GM12878 (cell line): ENCODE measurements around the gene GPC3.

Experiments
- CHD2 ChIP-seq: IDR thresholded peaks from 2 replicates; pipeline ENCODE4 v1.6.1; 2011; ENCODE audit warnings: low read depth, low read length, improper control_type of control experiment, borderline replicate concordance
- CTCF ChIP-seq, 3 experiments: IDR thresholded peaks in 2 of 3; conservative IDR thresholded peaks in 1 of 3; 2 replicates each; pipeline ENCODE4 v1.5.1; 2011; ENCODE audit warnings: low read depth in 3 of 3, low read length in 3 of 3, mild to moderate bottlenecking in 3 of 3, control low read depth in 2 of 3, moderate library complexity in 2 of 3, inconsistent platforms in 1 of 3, mixed read lengths in 1 of 3; ENCODE audit not compliant: control insufficient read depth in 2 of 3, insufficient read depth in 1 of 3; ENCODE audit errors: extremely low read depth in 1 of 3
- GABPA ChIP-seq: IDR thresholded peaks from 2 replicates; pipeline ENCODE4 v1.6.1; 2014; ENCODE audit warnings: antibody characterized with exemption, low read depth, mild to moderate bottlenecking, inconsistent platforms
- HDAC6 ChIP-seq: fragments of 200-600 bp; sonication (generic); IDR thresholded peaks from one replicate; pipeline ENCODE4 v1.8.0; 2017; ENCODE audit warnings: antibody characterized with exemption; ENCODE audit not compliant: unreplicated experiment
- MTA3 ChIP-seq: IDR thresholded peaks from 2 replicates; pipeline ENCODE4 v1.6.1; 2012; ENCODE audit warnings: low read length, inconsistent platforms, borderline replicate concordance
- NFIC ChIP-seq: IDR thresholded peaks from 2 replicates; pipeline ENCODE4 v1.6.1; 2012; ENCODE audit warnings: low read depth, mild to moderate bottlenecking, inconsistent platforms, low read length, moderate library complexity
- NR2C2 ChIP-seq: IDR thresholded peaks from 2 replicates; pipeline ENCODE4 v1.6.1; 2011; ENCODE audit warnings: borderline replicate concordance, low read depth; ENCODE audit not compliant: control insufficient read depth, insufficient read length
- POLR2A ChIP-seq: IDR thresholded peaks from 2 replicates; pipeline ENCODE4 v1.6.1; 2011; ENCODE audit warnings: low read depth, mild to moderate bottlenecking, low read length
- POLR2AphosphoS5 ChIP-seq: IDR thresholded peaks from 2 replicates; pipeline ENCODE4 v1.6.1; 2011; ENCODE audit warnings: mild to moderate bottlenecking, low read length, inconsistent platforms
- RAD21 ChIP-seq: IDR thresholded peaks from 2 replicates; pipeline ENCODE4 v1.6.1; 2011; ENCODE audit warnings: mild to moderate bottlenecking, low read depth, low read length, moderate library complexity; ENCODE audit not compliant: insufficient read depth
- TAF1 ChIP-seq: IDR thresholded peaks from 2 replicates; pipeline ENCODE4 v1.6.1; 2011; ENCODE audit warnings: mild to moderate bottlenecking, low read depth, low read length, borderline replicate concordance

- TF ChIP-seq CTCF (IDR thresholded peaks at IDR 0.05 in 2 of 3, conservative IDR thresholded peaks at IDR 0.05 in 1 of 3; ENCODE audit: control insufficient read depth in 2 of 3, extremely low read depth in 1 of 3, insufficient read depth in 1 of 3, low read depth in 3 of 3, low read length in 3 of 3) (no peak), RAD21 (no peak), POLR2A (no peak), NFIC (no peak), MTA3 (no peak), TAF1 (no peak), POLR2AphosphoS5 (no peak), CHD2 (no peak), GABPA (no peak), NR2C2 (no peak), HDAC6 (no peak)
Observed at GRCh38 chrX:133923548-133923947, 61.8 kb downstream of the GPC3 start.
